NCI-H446 treated with DMSO at 0.1 percent for 48 hours (cell line): ENCODE measurements around the gene TGIF2.

Experiments used
- DNase-seq: peaks from one replicate; lab custom pipeline; 2025; lab: John Stamatoyannopoulos, UW

Gene TGIF2

GRCh38 chr20:36573103-36573797, at the start of gene TGIF2:
TGIF2 (plus strand) TSS chr20:36573597; CDS start chr20:36578775, 5,178 bp downstream.
- DNase-seq: peak; percentile 26

- no peak for DNase-seq
Observed at GRCh38 chr20:36525620-36526365, 47.6 kb upstream of the TGIF2 start.

DNA sequence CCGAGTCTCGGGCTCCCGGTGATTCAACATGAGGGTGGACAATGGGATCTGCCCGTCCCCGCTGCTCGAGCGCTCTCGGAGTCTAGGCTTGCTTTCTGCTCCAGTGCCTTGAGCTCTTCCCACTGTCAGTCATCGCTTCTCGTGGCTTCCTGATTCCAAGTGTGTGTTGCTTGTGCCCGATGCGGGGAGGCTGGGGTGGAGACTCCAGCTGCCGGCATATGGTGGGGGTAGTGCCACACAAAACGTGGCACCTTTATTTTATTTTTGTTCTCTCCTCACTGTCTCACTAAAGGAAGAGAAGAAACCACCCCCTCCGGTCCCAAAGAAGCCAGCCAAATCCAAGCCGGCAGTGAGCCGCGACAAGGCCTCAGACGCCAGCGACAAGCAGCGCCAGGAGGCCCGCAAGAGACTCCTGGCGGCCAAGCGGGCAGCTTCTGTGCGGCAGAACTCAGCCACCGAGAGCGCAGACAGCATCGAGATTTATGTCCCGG, 46.8 kb upstream of the TGIF2 start:
- no peak for DNase-seq

- no peak for DNase-seq
Observed at GRCh38 chr20:36527331-36528125, 45.9 kb upstream of the TGIF2 start.

- no peak for DNase-seq
Observed at GRCh38 chr20:36528176-36528874, 45.1 kb upstream of the TGIF2 start.

DNA sequence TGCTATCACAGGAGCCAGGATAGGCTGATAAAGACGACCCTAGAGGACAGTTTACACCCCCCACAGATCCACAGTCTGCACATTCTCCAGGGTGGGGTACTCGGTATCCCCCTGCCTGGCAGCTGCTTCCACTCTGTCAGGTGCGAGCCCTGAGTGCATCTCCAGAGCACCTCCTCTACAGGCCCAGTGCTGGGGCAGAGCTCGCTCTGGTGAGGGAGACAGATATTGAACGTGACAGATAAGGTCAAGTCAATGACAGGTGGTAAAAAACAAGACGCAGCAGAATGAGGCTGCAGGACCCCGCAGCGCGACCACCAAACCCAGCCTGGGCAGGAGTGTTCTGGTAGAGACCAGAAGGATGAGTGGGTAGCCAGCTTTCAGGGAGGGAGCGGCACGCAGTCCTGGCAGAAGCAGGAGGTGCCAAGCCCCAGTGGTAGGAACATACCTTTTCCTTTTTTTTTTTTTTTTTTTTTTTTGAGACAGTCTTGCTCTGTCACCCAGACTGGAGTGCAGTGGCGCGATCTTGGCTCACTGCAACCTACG, 44.5 kb upstream of the TGIF2 start:
- no peak for DNase-seq

GRCh38 chr20:36532388-36532787, 41.0 kb upstream of the TGIF2 start:
- no peak for DNase-seq

GRCh38 chr20:36532822-36533221, 40.6 kb upstream of the TGIF2 start:
- DNase-seq: no peak

- no peak for DNase-seq
Observed at GRCh38 chr20:36538026-36538722, 35.2 kb upstream of the TGIF2 start.

DNA sequence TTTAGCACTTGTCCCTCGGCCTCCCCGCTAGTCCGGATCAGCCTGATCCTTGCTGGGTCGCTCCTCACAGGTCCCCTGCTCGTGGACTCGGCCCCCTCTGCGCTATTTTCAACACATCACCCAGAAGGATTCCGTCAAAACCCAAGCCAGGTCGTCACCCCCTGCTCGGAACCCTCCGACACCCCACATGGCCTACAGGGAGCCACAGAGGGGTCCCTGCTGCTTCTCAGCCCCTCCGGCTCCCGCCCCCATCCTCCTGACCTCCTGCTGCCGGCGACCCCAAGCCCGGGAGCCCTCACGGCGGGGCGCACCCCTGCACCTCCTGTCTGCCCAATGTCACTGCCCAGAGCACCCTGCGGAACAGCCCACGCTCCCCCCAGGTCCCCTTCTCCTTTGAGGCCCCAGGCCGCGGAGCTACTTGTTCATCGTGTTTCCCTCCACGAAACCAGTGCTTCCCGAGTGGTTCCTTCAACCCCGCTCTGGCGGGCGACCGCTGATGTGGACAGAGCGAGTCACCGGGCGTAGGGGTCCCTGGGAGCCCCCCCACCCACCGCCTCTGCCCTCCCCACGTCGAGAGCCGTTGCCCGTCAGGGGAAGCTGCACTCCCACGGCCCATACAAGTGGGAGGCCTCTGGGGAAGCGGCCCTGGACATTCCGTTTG, 32.7 kb upstream of the TGIF2 start:
- no peak for DNase-seq

- no peak for DNase-seq
Observed at GRCh38 chr20:36541227-36541767, 32.1 kb upstream of the TGIF2 start, which contains the start of gene MYL9. MYL9 (plus strand) TSS chr20:36541519; CDS start chr20:36544885, 3,366 bp downstream.

DNA sequence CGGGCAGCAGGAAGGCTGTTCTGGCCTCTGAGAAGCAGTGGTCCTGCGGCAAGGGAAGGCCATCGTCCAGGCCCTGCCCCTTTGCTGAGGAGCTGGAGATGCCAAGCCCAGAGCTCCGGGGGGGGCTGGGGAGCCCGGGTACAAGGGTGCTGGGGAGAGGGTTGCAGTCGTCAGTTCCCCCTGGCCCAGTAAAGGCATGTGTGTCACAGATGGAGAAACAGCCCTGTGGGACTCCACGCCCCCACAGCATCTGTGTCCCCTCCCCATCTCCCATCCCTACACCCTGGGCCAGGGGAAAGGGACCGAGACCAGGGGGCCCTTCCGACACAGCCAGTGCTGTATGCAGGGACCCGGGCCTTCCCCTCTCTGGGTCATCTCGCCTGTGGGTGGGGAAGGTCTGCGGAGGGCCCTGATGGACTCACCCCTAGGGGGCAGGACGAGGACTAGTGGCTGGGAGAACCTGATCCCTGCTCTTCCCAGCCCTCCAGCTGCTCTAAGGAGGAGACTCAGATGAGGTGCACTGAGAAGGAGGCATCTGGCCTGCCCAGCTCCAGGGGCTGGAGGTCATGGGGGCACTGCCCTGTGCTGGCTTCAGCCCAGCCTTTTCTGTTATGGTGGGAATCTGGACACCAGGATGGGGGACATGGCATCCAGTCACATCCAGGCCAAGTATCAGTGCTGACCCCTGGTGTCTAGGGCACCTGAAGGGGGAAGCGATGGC, 31.5 kb upstream of the TGIF2 start:
- DNase-seq: no peak

DNA sequence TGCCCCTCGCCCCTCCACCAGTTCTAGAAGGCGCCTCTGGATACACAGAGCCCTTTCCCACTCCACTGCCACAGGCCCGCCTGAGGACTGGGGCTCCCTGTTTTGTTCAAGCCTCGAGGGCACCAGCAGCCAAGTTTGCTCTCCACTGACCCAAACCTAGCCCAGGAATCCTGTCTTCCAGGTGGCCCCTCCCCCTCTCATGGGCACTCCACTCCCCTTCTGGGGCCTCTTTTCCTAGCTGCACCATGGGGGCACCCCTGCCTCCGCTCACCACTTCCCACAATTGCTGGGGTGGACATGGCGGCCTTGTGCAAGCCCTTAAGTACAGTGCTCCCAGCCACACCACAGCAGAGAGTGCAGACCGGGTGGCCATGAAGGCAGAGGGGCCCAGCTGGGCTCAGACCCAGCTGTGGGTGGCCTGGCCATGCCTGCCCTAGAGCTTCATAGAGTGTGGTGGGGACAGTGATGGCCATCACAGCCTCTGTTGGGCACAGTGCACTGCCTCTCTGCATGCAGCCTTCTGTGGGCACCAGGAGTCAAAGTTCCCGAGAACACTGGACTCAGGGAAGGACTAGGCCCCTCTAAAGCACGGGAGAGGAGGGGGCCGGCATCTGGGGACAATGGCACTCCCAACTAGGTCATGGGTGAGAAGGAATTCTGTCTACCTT, 30.7 kb upstream of the TGIF2 start:
- no peak for DNase-seq

DNA sequence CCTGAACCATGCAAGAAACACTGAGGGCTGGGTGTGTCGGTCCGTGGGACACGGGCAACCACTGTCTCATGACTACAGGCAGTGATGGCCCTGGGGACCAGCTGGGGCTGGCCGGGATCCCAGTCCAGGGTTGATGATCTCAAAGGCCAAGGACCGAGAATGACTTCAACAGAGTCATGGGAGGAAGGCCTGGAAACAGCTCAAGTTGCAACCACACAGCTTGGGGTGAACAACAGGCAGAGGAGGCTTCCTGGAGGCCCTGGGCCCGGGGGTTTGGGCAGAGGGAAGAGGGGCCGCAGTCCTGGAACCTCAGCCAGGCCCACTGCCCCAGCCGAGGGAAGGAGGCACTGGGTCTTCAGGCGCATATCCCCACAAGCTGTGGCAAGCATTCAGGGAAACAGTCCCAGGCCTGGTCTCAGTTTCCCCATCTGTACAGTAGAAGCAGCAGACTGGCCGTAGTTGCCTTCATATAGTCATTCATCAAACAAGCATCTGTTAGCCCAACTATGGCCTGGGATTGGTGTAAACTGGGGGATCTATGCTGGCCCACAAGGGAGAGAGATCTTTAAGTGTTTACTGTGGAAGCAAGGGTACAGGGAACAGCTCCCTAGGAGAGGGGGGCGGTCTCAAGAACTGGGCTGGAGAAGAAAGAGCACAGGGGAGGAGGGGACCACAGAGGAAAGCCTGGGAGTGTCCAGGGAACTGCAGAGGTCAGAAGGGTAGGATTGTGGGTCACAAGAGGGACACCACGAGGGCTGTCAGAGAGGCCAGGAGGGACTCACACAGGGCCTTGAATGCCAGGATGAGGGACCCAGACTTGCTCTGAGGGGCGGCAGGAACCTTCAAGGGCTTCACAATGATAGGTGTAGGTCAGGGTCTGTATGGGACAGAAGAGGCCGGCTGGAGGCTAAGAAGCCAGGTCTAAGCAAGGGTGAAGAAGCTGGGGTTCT, 29.9 kb upstream of the TGIF2 start:
- DNase-seq: no peak

GRCh38 chr20:36544134-36545018, 29.0 kb upstream of the TGIF2 start:
- DNase-seq: no peak

- DNase-seq: no peak
Observed at GRCh38 chr20:36546111-36546736, 27.2 kb upstream of the TGIF2 start.
